H1 (cell line): ENCODE data around the gene NBL1. TPM values are rescaled to one million over a fixed set of nuclear protein-coding genes. Genes with fewer than 3 reads are reported as not detected.
A peak's percentile ranks its signal among the peaks of the same experiment; 100 is the strongest.

ENCODE experiments used
- ATF2 ChIP-seq: IDR thresholded peaks from 2 replicates; pipeline ENCODE4 v1.6.1; 2012; ENCODE audit warnings: low read length, inconsistent platforms
- FOSL1 ChIP-seq: IDR thresholded peaks from 2 replicates; pipeline ENCODE4 v1.6.1; 2011; ENCODE audit warnings: mild to moderate bottlenecking, low read depth, low read length, moderate library complexity; ENCODE audit not compliant: insufficient read depth
- MAX ChIP-seq: IDR thresholded peaks from 2 replicates; pipeline ENCODE4 v1.6.1; 2012; ENCODE audit warnings: inconsistent platforms
- PHF8 ChIP-seq: fragments of 200-600 bp; sonication (generic); conservative IDR thresholded peaks from 2 replicates; pipeline ENCODE4 v1.7.1; 2012; ENCODE audit warnings: low read depth, mild to moderate bottlenecking, inconsistent platforms, low read length, moderate library complexity
- POLR2AphosphoS5 ChIP-seq: IDR thresholded peaks from 2 replicates; pipeline ENCODE4 v1.6.1; 2011; ENCODE audit warnings: low read depth, low read length
- POU5F1 ChIP-seq: IDR thresholded peaks from 2 replicates; pipeline ENCODE4 v1.6.1; 2011; ENCODE audit warnings: low read depth, mild to moderate bottlenecking, low read length, moderate library complexity
- SRF ChIP-seq: IDR thresholded peaks from 2 replicates; pipeline ENCODE4 v1.6.1; 2011; ENCODE audit warnings: mild to moderate bottlenecking, low read depth, low read length, moderate library complexity
- polyA plus RNA-seq, 7 experiments: library from polyadenylated mRNA; depleted of rRNA in 3 of 7; stranded (reverse) in 5 of 7; unstranded in 2 of 7; fragments of >200 nt in 5 of 7; fragments of 200-250 nt in 2 of 7; gene quantifications; 1 replicate in 5 of 7; 2 replicates in 1 of 7; 4 replicates in 1 of 7; pipeline versions ENCODE4 v1.2.1 to v1.2.3, GENCODE V29; 2011 to 2013; ENCODE audit warnings: missing spikeins in 2 of 7, mixed read lengths in 2 of 7
- total RNA-seq: library from RNA; stranded (reverse); fragmentation: NEBNext Ultra II Directional; extraction: Animal tissue kit (Norgen Biotek cat#: 25700); gene quantifications from 2 replicates; pipeline ENCODE4 v1.2.1, GENCODE V29; 2021

The NBL1 gene
- total and polyA plus RNA-seq, 2 of the 8 experiments (the other 6 are each of a cell fraction or from before 2014, with no cell fraction given), result 8.7 to 9.7 TPM

GRCh38 chr1:19676438-19676922 is 32.4 kb downstream of the NBL1 start (continued):
- TF ChIP-seq POLR2AphosphoS5, result no peak
- TF ChIP-seq POU5F1, result no peak
- TF ChIP-seq MAX, result peak; percentile 90
- no peak for TF ChIP-seq PHF8
- TF ChIP-seq ATF2, result no peak
- TF ChIP-seq FOSL1, result no peak
- TF ChIP-seq SRF, result no peak
